SK-N-MC (cell line): ENCODE results near the gene P2RX1.

Experiments
- EZH2 ChIP-seq: fragments of 200-600 bp; sonication (generic); IDR thresholded peaks from one replicate; pipeline ENCODE4 v1.6.1; 2017; ENCODE audit warnings: antibody characterized with exemption
- POLR2AphosphoS5 ChIP-seq: IDR thresholded peaks from 2 replicates; pipeline ENCODE4 v1.6.1; 2012; ENCODE audit warnings: mild to moderate bottlenecking, low read depth, low read length, borderline replicate concordance

GRCh38 chr17:3957735-3958599 lies 41.7 kb upstream of the P2RX1 start:
- TF ChIP-seq EZH2 (no peak), POLR2AphosphoS5 (no peak)
